GM18873 (cell line): ENCODE measurements around the gene FAM107B.
A peak's percentile ranks its signal among the peaks of the same experiment; 100 is the strongest.
"Not testable (repeated sequence)": the region's sequence is repeated elsewhere in the genome, so short reads cannot be mapped to it uniquely, and the experiment has no call there.

Experiments
- ATAC-seq: cut with Tn5 transposase; IDR thresholded peaks from one replicate; pipeline ENCODE4 v1.9.1; 2021; ENCODE audit warnings: mild to moderate bottlenecking, moderate library complexity, moderate number of reproducible peaks; ENCODE audit not compliant: unreplicated experiment, low FRiP score

Gene FAM107B

GRCh38 chr10:14667781-14668180 lies 106.9 kb downstream of the FAM107B start:
- ATAC-seq = no peak

GRCh38 chr10:14667280-14667679 lies 107.4 kb downstream of the FAM107B start:
- no peak for ATAC-seq

DNA sequence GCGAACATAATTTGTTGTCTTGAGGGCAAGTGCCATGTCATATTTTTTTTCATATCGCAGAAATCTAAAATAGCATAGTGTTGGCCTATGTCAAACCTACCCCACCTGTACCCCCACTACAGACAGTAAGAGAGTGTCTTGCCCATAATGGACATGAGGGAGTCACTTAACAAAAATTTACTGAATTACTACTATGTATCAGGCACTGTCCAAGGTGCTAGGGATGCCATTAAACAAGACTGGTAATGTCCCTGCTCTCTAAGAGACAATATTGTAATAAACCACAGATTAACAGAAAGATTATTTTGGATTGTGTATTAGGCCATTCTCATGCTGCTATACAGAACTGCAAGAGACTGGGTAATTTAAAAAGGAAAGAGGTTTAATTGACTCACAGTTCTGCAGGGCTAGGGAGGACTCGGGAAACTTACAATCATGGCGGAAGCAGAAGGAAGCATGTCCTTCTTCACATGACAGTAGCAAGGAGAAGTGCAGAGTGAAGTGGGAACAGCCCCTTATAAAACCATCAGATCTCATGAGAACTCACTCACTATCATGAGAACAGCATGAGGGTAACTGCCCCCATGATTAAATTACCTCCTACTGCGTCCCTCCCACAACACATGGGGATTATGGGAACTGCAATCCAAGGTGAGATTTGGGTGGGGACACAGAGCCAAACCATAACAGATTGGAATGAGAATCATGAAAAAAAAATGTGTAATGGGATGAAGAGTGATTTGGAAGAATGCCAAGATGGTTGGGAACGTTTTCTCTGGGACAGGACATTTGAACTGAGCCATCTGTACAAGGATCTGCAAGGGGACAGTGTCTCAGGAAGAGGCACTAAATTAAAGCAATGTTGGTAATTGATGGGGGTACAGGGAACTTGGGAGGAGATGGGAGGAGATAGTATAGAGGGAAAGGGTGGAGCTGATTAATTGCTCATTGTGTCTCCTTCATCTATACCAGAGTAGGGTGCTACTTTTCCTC lies 108.5 kb downstream of the FAM107B start:
- ATAC-seq = no peak

DNA sequence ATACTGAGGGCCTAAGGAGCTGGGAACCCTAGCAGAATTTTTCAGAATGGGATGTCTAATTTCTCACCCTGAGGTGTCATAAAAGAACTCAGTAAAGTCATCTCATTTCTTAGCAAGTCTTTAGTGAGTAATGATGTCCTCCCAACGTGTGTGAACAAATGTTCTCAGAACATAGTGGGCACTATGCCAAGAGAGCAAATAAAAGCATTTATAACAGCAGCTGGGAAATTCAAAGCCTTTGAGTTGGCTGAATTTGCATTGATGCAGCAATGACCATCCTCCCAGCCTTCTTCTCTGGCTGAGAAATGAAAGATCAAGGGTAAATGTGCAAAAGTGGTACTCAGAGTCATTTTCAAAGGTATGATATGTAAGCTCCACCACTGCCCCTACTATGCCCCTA lies 109.4 kb downstream of the FAM107B start:
- no peak for ATAC-seq

DNA sequence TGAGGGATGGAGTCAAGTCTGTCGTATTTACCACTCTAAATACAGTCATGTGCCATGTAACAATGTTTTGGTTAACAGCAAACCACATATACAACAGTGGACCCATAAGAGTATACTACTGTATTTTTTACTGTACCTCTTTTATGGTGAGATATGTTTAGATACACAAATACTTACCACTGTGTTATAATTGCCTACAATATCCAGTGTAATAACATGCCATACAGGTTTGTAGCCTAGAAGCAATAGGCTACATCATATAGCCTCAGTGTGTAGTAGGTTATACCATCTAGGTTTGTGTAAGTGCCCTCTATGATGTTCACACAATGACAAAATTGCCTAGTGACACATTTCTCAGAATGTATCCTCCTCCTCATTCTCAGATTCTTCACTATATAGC lies 110.4 kb downstream of the FAM107B start:
- no peak for ATAC-seq

DNA sequence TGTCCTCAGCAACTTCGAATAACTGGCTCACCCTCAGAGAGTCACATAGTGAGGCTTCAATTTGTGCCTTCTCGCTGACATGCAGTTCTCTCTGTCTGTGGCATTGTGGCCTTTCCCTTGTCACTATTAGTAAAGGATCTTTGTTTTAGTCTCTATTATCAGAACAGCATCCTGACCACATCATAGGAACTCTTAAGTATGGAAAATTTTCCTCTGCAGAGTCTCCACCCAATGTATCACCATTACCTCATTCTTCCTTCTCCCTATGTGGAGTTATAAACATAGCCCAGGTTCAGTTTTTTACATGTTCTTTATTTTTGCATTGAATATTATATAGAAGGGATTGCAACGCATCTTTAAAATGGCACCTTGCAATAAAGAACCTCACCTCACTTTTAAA lies 112.9 kb downstream of the FAM107B start:
- ATAC-seq = no peak

- no peak for ATAC-seq
These were observed 113.9 kb downstream of the FAM107B start for GRCh38 chr10:14660831-14661230.

GRCh38 chr10:14659626-14660196 lies 115.0 kb downstream of the FAM107B start:
- ATAC-seq = peak; percentile 83

GRCh38 chr10:14659137-14659536 lies 115.6 kb downstream of the FAM107B start:
- ATAC-seq = not testable (repeated sequence)

DNA sequence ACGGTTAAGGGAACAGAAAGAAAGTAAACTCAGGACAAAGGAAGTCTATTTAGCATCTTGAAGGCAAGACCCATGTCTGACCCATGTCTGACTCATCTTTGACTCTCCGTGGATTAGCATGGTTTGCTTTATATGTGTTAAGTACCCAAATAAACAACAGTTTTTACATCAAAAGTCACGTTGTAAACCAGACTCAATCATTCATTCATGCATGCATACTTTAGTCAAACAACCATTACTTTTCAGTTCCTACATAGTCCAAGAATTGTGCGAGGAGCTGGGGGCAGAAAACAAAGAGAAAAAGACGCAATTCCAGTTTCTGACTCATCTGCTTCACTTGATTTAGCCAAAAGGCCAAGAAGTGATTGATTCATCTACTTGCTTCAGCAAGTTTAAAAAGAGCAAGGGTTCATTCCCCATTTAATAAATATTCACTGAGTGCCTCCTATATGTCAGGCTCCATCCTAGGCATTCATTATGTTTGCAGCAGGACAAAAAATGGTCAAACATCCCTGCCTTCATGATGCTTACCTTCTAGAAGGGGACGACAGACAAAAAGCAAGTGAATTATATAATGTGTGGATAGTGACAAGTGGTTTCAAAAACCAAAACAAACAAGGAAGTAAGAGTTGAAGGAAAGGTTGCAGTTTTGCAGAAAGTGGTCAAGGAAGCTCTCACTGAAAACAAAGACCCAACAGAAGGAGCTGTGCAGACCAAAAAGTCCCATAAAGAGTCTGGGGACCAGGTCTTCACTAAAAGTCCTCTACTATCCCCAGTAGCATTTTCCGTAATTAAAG lies 116.2 kb downstream of the FAM107B start:
- ATAC-seq = no peak

- ATAC-seq = no peak
These were observed 118.5 kb downstream of the FAM107B start for GRCh38 chr10:14656052-14656730.

DNA sequence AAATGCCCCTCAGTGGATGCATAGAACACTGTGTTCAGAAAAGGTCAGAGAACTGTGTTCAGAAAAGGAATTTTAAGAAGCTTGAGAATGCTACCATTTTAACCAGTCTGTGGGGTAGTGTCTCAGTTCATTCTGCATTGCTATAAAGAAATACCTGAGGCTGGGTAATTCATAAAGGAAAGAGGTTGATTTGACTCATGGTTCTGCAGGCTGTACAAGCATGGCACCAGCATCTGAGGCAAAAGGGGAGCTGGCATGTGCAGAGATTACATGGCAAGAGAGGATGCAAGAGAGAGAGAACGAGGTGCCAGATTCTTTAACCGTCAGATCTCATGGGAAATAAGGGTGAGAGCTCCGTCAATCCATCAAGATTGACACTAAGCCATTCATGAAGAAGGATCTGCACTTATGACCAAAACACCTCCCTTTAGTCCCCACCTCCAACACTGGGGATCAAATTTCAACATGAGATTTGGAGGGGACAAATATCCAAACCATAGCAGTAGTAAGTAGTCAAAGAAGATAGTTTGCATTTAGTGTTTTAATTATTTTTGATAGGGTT lies 119.8 kb downstream of the FAM107B start:
- no peak for ATAC-seq

- no peak for ATAC-seq
These were observed 121.2 kb downstream of the FAM107B start for GRCh38 chr10:14653271-14654161.

DNA sequence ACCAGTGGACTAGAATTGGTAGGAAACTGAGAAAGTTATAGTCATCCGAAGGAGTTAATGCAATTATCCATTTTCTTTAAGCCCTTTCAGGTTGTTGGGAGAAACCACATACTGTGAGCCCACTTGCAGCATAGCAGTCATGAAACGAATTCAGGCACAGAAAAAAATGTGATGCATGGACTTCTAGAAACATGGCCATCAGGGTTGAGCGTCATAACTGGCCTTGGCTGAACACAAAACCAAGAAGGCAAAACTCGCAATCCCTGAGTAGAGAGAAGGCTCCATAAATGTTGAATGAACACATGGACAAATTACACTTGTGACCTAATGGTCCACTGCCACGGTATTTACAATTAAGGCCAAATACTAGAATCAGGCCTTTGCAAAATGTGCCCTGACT lies 121.9 kb downstream of the FAM107B start:
- ATAC-seq = no peak

- no peak for ATAC-seq
These were observed 122.6 kb downstream of the FAM107B start for GRCh38 chr10:14652067-14652466.

GRCh38 chr10:14649739-14650138 lies 125.0 kb downstream of the FAM107B start:
- ATAC-seq = no peak

DNA sequence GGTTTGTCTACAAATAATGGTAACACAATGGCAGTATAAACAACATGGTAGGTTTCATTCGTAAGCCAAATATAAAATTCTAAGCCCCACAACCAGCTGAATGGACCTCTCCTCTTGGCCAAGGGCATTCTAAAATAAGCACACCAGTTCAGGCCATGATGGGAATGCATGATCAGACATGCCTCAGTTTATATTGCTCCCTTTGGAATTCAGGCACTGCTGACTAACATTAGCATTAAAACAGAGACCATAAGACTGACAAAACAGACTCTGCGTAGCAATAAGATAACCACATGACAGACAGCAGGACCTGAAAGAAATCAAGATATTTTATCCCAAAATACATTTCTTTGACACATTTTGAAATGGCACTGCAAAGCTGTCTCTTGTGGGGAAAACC lies 125.8 kb downstream of the FAM107B start:
- ATAC-seq = no peak

- peak; percentile 96 for ATAC-seq
These were observed 126.5 kb downstream of the FAM107B start for GRCh38 chr10:14648005-14648765.
